ENCODE measurements around the gene COLEC12.

Gene COLEC12

DNA sequence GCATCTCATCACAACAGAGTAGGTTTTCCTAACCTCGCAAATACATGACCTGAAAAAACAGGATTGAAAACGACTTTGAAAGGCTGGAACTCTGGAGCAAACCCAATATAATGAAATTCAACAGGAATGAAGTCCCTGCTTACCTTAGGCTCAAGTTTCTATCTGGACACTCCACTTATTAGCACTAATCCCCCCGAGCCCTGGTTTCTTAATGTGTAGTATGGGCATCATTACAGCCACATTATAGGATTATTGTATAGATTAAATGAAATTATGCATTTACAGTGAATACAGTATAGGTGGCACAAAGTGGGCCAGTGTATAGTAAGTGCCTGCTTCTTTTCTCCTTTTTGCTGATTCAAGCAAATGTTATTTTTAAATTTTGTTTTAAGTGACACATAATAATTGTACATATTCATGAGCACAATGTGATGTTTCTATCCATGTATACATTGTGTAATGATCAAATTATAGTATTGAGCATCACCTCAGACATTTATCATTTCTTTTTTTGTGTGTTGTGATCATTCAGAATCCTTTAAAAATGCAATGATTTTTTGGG is 118.0 kb downstream of the COLEC12 start:
- no peak for DNase-seq

DNA sequence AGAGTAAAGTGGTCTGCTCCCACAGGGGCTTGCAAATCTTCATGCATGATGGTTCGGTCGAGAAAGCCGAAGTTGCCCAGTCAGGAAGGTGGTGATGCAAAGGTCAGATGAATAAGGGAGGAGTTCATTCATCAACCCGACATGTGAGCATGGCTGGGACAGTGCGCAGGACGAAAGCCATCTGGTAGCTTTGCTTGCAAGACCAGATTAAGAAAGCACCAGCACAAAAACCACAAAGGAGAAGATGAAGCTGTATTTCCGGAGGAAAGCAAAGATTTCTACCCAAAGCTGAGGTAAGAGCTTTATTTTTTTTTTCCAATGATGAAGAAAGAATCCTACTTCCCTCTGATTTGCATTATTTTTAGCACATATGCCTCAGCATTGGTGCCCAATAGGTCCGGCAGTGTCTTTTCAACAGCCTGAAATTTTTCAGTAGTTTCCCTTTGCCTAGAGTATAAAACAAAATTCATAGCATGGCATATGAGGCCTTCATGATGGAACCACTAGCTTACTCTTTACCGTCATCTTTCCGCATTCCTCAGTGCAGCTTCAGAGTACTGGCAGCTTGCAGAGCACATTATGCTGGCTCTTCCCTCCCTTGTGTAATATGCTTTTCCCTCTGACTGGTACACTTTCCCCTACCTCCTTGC is 120.7 kb downstream of the COLEC12 start:
- no peak for DNase-seq

DNA sequence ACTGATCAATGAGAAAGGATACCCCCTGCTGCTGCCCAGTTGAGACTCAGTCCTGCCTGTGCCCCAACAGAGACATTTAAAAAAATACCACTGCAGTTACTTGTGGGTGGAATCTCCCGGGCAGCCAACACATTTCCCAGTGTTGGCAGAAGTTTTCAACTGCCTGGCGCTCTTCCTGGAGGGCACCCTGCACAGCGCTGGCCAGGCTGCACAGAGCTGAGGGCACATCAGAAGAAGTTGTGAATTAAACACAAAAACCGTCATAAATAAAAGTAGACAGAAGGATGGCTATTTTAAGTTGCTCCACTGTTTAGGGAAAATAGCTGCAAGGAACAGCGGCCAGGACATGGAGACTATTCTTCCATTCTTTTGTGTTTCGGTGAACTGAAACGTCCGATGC is 122.4 kb downstream of the COLEC12 start:
- DNase-seq, result no peak

DNA sequence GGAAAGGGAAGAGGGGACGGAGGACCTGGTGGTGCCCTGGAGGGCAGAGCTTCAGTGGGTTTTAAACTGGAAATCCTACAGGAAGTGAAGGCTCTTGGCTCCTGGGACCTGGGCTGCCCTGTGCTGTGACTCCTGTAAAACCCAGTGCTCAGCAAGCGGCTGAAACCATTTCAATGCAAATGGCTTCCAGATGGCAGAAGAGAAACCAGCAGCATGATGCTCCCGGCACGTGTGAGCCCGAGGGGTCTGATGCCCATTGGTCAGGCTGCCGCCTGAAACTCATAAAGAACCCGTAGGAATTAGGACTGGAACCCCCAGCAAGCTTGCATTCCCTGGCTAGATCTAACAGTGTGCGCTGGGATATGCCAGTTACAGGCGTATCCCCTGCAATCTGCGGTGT is 123.4 kb downstream of the COLEC12 start:
- no peak for DNase-seq

DNA sequence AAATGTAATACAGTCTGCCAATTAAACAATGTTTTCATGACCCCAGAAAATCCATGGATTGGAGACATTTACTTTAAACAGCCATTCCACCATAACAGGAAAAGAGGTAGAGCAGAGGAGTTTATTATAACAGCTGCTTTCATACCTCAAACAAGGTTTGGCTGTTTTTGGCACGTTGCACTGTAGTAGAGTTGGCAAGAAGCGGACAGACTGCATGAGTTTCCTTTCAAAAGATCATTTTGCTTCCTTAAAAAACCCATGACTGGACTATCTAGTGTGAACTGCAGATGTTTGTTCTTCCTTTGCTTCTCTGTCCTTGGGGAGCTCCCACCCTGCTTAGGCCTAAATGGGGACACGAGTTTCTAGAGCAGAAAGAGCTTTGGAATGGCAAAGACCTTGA is 124.2 kb downstream of the COLEC12 start:
- DNase-seq, result no peak

DNA sequence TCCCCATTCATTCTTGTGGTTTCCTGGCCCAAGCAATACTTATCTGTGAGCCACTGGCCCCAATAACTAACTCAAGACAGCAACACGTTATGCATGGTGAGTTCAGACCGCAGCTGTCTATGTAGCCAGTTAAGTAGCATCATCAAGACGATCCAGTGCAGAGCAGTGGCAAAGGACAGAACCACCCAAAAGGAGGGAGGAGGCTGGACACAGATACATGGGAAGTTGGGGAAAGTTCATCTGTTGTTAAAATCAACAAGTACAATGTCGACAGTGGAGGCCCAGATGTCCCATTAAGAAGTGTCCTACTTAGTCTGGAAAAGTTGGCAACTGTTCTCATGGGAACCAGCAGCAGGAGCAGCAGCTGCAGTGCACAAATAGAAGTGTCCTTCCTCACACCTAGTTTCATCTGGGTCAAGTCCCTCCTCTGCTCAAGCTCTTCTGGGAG is 125.8 kb downstream of the COLEC12 start:
- no peak for DNase-seq

DNA sequence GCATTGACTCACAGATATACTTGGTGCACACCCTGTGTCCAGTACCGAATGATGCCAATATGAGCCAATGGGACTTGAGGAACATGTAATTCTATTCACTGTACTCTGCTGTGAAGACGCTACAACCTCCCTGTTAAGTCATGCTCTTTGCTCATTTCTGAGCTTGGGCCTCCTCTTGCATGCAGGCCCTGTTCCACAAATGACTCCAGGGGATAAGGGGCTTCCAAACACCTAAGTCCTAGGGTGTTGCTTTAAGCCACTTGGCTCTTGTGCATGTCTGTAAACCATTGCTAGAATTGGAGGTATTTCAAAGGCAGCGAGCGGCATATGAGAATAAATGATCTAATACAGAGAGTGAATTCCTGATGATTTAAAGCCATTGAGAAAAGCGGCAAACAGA is 126.7 kb downstream of the COLEC12 start:
- DNase-seq, result no peak

DNA sequence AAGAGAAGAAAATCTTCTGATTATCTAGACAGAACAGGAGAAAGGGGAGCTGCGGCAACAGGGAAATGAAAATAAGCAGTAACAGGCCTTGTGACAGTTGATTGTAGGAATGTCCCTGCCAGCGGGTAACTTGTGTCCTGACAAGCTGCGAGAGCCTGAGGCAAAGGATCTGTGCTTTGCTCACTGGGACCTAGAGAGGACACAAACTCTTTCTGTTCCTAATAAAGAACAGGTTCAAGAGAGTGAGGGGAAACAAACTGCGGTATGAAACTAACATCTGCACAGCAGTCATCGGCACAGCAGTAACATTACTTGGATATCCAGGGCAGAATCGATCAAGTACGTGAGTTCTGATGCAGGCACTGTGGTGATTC is 128.9 kb downstream of the COLEC12 start:
- no peak for DNase-seq

DNA sequence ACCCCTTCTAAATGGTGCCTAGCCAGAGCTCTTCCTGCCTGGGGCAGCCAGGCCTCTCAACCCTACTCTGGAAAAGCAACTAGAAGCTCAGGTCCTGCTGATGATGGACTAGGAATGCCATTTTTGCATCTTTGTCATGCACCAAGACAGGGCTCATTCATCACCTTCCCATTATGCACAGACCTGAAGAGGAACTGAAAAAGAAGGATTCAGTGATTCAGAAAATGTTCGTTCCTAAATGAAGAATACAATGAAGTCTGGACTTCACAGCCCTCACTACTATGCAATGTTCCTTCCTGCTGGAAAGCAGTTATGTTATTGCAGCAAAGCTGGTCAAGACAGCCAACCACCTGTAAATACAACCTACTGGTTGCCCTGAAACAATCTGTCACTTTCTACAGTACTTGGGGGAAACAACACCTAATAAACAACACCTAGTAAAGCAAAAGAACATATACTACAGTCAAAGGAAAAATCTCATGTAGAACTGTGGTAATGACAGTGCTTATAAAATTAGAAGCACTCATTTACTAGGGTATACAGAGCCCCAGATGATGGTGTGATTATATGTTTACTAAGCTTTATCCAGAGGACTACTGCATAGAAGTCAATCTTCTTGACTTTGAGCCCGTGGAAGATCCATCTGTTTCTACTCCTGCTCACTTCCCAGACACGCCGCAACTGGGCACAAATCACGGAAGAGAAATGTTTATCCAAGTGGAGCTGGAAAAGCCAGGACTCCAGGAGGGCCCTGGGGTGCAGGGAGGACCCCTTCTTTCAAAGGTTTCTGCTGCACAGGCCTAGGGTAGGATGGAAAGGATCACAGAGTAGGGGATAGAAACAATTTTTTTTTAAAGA is 129.5 kb downstream of the COLEC12 start:
- no peak for DNase-seq

DNA sequence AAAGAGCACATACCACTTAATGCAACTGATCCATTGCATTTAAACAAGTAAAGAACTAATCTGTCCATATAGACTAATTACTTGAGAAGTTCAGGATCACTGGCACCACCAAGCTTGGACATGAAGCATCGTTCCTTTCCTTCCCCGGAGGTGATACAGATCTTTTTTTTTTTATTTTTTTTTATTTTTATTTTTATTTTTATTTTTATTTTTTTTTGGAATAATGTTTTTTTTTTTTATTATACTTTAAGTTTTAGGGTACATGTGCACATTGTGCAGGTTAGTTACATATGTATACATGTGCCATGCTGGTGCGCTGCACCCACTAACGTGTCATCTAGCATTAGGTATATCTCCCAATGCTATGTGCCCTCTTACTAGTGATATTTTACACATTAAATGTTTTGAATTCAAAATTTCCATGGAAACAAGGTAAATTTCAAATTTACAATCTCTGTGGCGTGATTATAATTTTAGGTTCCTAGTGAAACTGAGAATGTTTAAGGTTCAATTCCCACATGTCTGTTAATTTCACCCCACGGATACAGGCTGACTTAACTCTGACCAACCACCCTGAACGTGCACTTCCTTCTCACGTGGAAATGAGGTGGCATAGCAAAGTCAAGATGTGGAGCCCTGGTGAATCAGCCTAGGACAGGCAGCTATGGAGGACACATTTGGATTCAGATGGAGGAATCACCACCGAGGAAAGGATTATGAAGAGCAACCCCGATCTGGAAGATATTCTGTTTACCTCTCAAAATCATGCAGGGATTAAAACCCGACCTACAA is 131.1 kb downstream of the COLEC12 start:
- no peak for DNase-seq

DNA sequence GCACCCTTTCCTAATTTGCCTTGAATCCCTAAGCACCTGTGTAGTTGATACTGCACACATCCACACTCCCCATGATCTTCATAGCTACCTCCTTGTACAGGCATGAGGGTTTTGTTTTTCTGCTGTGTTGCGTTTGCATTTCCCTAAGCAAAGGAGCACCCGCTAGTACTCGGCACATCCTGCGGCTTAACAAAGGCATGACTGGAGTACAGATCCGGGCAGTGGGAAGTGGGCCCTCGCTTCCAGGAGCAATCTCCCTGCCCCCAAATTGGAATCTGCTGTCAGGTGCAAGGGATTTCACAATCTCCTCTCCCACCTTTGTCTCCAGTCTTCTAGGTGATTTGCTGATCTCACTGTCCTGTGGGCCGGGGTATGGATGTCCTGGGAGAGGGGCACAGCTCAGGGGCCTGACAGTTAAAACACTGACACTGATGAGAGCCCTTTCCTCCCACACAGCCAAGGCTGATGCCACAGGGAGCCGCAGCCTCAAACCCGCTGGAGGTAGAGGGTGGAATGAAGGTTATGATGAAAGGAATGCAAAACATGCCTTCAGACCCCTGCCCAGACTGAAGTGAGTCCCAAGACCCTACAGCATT is 133.9 kb downstream of the COLEC12 start:
- DNase-seq, result no peak

DNA sequence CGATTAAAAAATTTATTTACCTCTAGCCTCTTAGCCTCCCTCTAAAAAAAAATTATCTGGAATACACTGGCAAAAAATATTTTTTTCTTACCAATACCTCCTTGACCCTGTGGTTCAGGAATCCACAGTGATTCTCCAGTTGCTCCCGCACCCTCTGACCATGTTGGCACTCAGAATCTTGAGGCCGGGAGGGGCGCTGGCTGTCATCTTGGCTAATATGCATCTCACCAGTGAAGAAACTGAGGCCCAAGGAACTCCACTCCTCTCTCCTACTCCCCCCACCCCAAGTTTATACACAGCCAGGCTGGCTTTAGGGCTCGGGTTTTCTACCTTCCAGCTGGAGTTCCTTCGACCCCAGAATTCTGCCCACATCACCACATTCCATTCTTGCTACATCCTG is 134.8 kb downstream of the COLEC12 start:
- no peak for DNase-seq

DNA sequence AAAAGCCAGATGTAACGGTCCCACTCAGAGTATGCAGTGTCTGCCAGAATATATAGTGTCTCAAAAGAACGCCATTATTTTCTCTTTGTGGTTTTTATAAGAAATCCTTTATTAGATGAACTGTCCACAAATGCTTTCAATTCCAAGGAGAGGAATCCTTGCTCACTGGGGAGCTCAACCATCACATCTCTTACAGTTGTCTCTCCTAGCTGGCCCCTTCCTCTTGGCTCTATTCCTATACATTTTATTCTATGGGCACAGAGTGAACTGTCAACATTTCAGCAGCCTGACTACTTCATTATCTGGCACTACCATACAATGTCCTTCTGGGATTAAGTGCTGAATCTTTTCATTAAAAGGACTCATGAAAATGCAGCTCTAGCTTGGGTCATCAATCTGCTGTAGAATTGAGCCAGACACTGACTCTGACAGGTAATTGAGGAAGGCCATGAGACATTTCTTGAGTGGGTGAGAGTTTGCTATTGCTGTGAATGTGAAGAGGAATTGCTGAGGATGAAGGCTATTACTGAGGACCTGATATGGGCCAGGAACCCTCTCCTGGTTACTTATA is 136.2 kb downstream of the COLEC12 start:
- DNase-seq, result no peak

DNA sequence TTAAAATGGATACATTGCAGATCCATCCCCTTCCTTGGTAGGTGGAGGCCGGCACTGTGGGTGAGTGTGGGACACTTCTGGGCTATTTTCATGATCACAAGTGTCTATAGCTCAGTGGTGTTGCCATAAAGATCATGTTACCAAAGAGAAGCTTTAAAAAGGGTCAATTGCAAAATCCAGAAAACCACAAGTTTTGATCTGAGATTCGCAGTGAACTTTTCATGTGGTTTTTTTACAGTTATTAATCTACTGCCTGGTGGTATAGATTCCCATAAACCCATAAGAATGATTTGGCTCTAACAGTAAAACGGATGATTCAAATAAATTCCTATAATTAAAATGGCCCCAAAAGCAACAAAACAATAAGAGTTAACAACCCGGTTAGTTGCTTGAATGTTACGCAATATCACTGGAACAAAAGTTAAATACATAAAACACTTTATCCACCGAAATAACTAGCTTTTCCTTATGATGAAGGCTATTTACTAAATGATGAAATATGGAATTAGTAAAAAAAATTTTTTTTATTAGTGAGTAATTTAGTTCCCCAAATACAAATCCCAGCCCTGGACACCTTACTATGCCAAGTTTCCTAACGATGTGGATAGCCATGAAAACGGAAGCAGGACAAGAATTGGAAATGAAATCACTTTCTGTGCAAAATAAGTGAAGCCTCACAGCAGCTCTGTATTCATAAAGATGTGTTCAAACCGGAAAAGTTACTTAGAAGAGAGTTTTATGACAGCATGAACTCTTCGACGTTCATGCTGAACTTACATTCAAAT is 137.0 kb downstream of the COLEC12 start:
- no peak for DNase-seq

DNA sequence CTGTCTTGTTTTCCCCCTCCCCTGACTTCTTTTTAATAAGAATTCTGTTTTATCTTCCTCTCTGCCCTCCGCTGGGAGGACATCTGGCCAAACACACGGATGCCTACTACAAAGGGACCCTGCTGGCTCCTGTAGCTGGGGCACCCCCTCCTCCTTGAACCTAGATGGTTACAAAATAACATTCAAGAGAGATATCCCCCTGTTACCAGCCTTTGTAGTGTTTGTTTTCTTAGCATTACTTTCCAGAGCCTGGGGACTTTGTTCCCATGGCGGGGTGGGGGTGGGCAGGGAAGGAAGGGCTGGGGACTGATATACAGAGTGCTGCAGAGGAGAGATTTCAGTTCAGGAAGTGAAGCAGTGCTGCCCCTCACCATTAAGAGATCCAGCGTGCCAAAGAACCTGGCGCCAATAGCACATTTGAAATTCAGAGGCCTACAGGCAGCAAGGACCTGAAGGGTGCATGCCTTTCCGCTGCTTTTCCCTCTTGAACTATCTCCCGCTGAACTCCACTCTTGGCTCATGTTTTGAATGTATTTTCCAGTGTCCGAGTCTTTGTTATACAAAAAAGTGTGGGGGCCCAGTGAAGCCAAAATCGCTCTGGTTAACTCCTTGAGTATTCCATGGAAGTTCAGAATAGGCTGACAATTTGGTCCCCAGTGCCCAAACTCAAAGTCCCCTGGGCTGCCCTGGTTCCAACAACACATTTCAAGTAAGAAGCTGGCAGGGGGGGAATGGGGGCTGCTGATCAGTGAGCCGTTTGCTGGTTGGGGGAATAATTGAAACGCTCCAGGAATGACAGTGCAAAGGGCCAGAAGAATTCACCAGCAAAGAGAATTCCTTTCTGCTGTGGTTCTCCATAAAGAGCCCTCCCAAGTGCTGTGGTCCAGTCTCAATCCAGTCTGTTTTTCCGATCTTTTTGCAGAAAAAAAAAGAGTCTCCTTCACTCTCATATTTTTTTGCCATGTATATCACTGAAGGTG is 137.9 kb downstream of the COLEC12 start:
- no peak for DNase-seq

DNA sequence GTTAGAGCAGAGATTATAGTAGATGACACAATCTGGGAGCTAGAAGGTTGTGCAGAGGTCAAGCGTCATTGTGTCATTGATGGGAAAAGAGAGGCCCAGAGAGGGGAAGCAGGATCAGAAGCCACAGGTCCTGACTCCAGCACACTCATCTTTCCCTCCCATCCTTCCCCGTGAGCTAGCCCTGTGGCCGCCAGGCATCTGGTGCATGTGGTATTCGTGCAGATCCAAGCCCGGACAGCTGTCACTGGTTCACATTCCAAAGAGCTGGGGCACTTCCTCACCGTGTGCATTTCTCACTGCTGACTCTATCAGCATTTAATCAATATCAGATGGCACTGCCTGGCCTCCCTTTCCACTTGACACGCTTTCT is 138.6 kb downstream of the COLEC12 start:
- no peak for DNase-seq

DNA sequence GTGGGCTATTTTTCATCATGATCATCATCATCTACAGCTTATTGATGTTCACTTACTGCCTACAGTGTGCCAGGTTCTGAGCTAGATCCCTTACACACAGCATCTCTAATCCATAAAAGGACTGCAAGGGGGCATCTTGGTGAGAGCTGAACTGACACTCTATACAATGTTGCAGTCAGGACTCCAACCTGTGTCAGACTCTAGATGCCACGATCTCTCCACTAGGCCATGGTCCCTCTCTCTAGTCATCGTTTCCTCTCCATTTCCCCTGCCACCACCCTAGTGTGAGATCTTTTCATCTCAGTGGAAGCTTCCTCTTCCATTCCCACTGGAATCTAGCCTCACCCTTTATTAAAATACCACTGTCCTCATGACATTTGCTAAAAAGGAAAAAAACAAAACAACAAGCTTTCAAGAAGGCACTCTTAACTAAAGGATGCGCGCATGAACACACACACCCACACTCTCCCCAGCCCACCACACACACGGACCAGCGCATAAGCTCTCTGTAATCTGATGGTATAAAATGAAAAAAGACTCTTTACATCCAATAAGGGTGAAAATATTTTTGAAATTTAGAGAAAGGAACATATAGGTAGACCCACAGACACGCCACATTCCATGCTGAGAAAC is 139.3 kb downstream of the COLEC12 start:
- DNase-seq, result no peak

DNA sequence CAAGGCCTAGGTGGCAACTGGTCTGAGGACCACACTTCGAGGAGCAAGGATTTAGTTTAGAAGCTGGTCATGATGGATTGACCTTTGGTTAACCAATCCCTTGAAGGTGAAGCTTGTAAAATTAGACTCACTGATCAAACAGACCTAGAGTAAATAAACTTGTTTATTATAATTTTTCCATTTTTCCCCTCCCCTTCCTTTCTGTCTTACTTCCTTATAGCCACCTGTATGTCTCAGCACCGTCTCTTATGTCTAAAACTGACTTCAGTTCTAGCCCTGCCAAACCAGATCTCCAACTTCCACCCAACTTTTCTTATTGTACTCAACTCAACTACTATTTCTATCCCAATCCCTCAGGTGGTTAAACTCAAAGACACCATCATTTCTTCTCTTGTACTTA is 139.8 kb downstream of the COLEC12 start:
- no peak for DNase-seq

DNA sequence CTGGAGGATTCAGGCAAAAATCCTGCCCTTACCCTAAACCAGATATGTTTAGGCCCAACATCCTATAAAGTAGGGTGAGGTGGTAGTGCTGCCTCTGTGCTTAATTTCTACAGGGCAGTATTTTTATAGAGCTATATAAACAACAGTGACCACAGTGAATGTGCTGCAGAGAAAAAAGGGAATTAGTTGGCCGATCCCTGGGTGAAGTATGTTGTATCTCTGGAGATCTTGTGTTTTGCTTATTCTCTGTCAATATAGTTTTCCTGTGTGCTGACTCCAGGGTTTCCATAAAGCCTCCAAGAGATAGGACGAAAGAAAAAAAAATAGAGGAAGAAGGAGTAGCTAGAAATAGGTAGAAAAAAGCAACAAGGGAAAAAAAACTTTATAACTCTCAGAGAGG is 143.7 kb downstream of the COLEC12 start:
- DNase-seq, result no peak

DNA sequence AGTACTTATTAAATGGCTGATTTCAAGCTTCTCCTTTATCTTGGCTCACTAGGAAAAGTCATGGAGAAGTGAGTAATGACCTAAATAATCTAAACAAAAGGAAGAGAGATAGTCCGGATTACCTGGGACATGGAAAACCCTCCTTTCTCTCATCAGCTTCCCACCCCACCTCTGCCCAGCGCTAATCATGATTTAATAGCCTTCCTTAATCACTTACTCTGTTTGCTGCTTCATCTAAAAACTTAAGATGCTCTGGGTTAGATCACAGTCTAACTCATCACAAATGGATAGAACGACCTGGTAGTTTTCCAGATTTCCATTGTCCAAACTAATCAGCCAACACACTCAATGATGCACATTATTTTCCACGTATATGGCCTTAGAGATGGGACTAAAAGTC is 144.8 kb downstream of the COLEC12 start:
- no peak for DNase-seq
